ENCODE results near the gene BRSK1. TPM values are rescaled to one million over a fixed set of nuclear protein-coding genes. Genes with fewer than 3 reads are reported as not detected.

BRSK1 gene
- total RNA-seq, 1 donor, result 5.2 TPM

DNA sequence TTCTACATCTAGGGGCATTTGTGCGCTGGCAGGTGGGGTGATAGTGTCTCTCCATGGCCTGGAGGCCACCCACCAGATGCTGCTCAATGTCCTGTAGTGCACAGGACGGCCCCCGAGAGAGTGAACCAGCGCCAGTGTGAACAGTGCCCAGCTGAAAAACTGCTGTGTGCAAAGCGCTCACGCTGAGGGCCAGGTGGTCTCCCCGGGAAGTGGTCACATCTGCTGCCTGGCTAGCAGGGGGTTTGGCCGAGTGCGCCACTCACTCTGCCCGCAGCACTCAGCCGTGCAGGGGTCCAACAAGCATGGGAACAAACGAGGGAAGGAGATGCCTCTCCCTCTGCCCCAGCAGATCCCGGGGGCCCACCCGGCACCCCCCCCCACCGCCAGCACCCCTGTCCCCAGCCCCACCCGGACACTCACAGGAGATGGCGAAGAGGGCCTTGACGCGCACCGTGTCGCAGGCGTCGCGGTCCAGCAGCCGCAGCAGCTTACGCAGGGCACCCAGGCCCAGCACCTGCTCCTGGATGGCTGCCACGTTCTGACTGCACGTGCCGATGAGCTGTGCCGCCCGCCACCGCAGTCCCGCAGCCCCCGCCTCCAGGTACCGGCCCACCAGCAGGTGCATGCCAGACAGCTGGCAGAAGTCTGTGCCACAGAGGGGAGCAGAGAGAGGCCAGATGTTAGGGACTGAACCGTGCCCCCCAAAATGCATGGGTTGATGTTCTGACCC is 9.7 kb upstream of the BRSK1 start:
- no peak for DNase-seq (ENCODE audit: low read depth)
- TF ChIP-seq CTCF (IDR thresholded peaks at IDR 0.05; ENCODE audit: insufficient read depth, low read length), result no peak

DNA sequence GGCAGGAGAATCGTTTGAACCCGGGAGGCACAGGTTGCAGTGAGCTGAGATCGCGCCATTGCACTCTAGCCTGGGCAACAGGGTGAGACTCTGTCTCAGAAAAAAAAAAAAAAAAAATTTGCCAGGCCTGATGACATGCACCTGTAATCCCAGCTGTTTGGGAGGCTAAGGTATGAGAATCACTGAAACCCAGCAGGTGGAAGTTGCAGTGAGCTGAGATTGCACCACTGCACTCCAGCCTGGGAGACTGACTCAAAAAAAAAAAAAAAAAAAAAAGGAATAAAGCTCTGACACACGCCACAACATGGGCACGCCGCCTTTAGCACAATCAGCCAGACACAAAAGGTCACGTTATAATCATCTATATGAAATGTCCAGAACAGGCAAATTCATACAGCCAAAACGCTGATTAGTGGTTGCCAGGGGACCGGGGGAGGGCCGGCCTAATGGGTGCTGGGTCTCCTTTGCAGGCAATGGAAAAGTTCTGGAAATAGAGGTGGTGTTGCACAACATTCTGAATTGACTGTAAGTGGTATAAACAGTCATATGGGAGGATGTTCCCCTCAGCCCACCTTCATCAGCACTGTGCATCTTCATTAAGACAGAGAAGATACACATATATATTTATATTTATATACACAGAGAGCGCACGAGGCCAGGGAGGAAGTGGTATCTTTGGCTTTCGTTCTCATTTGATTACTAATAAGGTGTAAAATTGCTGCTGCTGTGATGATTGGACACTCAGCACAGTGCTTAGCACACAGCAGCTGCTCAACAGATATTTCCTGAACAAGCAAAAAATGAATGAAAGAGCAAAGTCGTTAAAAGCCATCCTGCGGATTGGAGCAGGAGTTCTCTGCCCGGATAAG is 7.7 kb upstream of the BRSK1 start:
- H3K4me3 ChIP-seq (ENCODE audit: low read depth, low read length), result no peak overlapping the region
- TF ChIP-seq CTCF (IDR thresholded peaks at IDR 0.05; ENCODE audit: insufficient read depth, low read length), result no peak
- DNase-seq (ENCODE audit: low read depth), result no peak

More for the DNA sequence above, 9.7 kb upstream of the BRSK1 start:
- H3K4me3 ChIP-seq (ENCODE audit: low read depth, low read length), result no peak overlapping the region

DNA sequence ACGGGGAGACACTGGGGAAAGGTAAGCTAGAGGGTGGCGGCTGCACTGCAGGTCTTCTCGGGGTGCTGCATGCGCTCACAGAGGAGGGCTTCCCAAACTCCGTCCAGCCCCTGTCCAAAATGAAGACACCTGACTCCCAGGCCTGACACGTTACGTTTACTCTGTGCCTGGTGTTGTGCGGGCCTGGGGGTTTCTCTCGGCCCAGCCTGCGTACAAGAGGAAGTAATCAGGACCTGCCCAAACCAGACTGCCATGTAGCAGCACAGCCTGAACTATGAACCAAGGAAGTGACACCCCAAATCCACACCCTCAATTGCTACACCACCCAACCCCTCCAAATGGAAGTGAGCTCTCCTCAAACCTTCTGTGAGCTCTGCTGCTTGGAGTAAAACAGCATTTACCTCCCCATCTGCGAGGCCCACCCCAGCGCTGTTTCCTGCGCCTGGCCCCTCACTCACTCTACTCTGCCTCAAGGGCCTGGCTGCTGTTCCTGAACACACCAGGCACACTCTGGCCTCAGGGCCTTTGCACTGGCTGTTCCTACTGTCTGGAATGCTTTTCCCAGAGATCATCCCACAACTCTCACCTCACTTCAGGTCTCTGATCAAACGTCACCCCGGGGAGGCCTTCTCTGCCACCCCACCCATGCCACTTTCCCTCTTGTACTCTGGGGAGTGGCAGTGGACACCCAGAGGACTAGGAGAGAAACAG is 6.9 kb upstream of the BRSK1 start:
- TF ChIP-seq CTCF (IDR thresholded peaks at IDR 0.05; ENCODE audit: insufficient read depth, low read length), result no peak
- no peak for DNase-seq (ENCODE audit: low read depth)
- H3K4me3 ChIP-seq (ENCODE audit: low read depth, low read length), result no peak overlapping the region

DNA sequence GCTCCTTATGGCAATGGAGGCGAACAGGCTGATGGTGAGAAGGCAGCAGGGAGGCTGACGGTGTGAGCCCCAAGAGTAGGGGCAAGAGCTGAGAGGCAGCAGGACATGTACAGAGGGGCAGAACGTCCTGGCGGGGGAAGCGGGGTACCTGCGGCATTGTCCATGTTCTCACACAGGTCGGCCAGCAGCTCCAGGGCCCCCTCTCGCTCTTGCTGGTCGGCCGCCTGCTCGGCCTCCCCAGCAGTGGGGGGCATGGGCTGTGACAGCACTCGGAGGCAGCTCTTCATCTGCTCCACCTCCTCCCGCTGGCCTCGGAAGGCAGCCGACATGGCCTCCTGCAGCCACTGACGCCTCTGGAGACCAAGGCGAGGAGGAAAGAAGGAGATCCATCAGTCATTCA is 6.3 kb upstream of the BRSK1 start:
- no peak overlapping the region for H3K4me3 ChIP-seq (ENCODE audit: low read depth, low read length)
- DNase-seq (ENCODE audit: low read depth), result no peak
- no peak for TF ChIP-seq CTCF (IDR thresholded peaks at IDR 0.05; ENCODE audit: insufficient read depth, low read length)

DNA sequence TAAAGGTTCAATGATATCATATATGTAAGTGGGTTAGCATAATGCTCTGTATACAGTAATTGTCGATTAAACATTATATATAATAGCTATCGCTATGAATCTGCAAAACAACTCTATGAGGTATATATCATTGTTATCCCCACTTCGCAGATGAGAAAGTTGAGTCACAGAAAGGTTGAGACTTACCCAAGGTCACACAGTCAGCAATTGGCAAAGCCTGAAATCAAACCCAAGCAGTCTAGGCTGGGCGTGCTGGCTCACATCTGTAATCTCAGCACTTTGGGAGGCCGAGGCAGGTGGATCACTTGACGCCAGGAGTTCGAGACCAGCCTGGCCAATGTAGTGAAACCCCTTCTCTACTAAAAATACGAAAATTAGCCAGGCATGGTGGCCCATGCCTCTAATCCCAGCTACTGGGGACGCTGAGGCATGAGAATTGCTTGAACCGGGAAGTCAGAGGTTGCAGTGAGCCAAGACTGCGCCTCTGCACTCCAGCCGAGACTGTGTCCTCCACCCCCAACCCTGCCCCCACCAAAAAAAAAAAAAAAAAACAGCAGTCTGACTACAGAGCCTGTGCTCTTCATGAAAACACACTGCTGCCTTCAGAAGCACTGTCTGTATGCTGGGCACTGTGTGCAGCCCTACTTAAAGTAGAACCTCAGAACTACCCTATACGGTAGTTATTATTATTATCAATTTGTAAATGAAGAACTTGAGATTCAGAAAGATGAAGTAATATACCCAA is 5.2 kb upstream of the BRSK1 start:
- DNase-seq (ENCODE audit: low read depth), result no peak
- H3K4me3 ChIP-seq (ENCODE audit: low read depth, low read length), result peak overlapping the region; percentile 90
- TF ChIP-seq CTCF (IDR thresholded peaks at IDR 0.05; ENCODE audit: insufficient read depth, low read length), result no peak

- peak overlapping the region; percentile 90 for H3K4me3 ChIP-seq (ENCODE audit: low read depth, low read length)
- TF ChIP-seq CTCF (IDR thresholded peaks at IDR 0.05; ENCODE audit: insufficient read depth, low read length), result no peak
- no peak for DNase-seq (ENCODE audit: low read depth)
Observed at GRCh38 chr19:55279340-55279739, 4.5 kb upstream of the BRSK1 start.
